A549 (cell line): ENCODE measurements around the gene OGDHL. TPM values are rescaled to one million over a fixed set of nuclear protein-coding genes. Genes with fewer than 3 reads are reported as not detected.

ENCODE experiments used
- ATAC-seq, 2 experiments: fragments of 200-7000 bp in 1 of 2; fragments of >200 bp in 1 of 2; cut with Nextera tagmentation in 1 of 2; cut with Tn5 transposase in 1 of 2; 3 replicates each; pipeline versions ENCODE4 v1.8.0 to v1.9.1; 2018 to 2020; ENCODE audit warnings: mild to moderate bottlenecking in 1 of 2, moderate library complexity in 1 of 2
- CTCF ChIA-PET: fragments of 300-600 bp; sonication (Branson Sonifier 250); formaldehyde crosslinking; extraction: SDS; loops from one replicate; lab custom pipeline; 2021; ENCODE audit warnings: antibody characterized with exemption, inconsistent platforms; lab: Yijun Ruan, JAX
- POLR2A ChIA-PET: fragments of 350-600 bp; formaldehyde crosslinking; extraction: SDS; loops from one replicate; lab custom pipeline; 2021; ENCODE audit warnings: antibody characterized with exemption, inconsistent platforms; lab: Yijun Ruan, JAX
- DNase-seq, 2 experiments: peaks; one replicate each; pipeline versions ENCODE4 v3.0.0 to v3.0.0-alpha.2; 2011 to 2016; ENCODE audit warnings: low read depth in 1 of 2, low spot score in 1 of 2
- FAIRE-seq: peaks from 2 replicates; lab custom pipeline; 2011; peaks lifted over from hg19 to GRCh38; lab: Jason Lieb, UNC
- H3K27ac ChIP-seq, 2 experiments: fragments of >200 bp; sonication (Bioruptor Twin); formaldehyde crosslinking; 3 replicates each; pipeline ENCODE4 v1.5.1; 2016 to 2017
- H3K4me1 ChIP-seq: fragments of >200 bp; sonication (Bioruptor Twin); formaldehyde crosslinking; 3 replicates; pipeline ENCODE4 v1.6.1; 2016
- H3K4me2 ChIP-seq: fragments of >200 bp; sonication (Bioruptor Twin); formaldehyde crosslinking; 3 replicates; pipeline ENCODE4 v1.6.1; 2016
- H3K4me3 ChIP-seq: fragments of >200 bp; sonication (Bioruptor Twin); formaldehyde crosslinking; 3 replicates; pipeline ENCODE4 v1.5.1; 2016
- H3K9me3 ChIP-seq: fragments of >200 bp; sonication (Bioruptor Twin); formaldehyde crosslinking; 3 replicates; pipeline ENCODE4 v1.6.1; 2016
- BHLHE40 ChIP-seq: IDR thresholded peaks from 2 replicates; pipeline ENCODE4 v1.6.1; 2012; ENCODE audit warnings: low read depth, low read length, inconsistent platforms
- CBX2 ChIP-seq: fragments of 200-600 bp; sonication (generic); IDR thresholded peaks from 2 replicates; pipeline ENCODE4 v1.6.1; 2016; ENCODE audit warnings: low read depth, mild to moderate bottlenecking, borderline replicate concordance
- CBX8 ChIP-seq: fragments of 200-600 bp; sonication (generic); IDR thresholded peaks from 2 replicates; pipeline ENCODE4 v1.6.1; 2016
- CHD4 ChIP-seq: fragments of 200-600 bp; sonication (generic); IDR thresholded peaks from 2 replicates; pipeline ENCODE4 v1.6.1; 2016; ENCODE audit warnings: antibody characterized with exemption, mild to moderate bottlenecking, borderline replicate concordance
- EHMT2 ChIP-seq: fragments of 200-600 bp; sonication (generic); IDR thresholded peaks from 2 replicates; pipeline ENCODE4 v1.6.1; 2016; ENCODE audit warnings: antibody characterized with exemption, low read depth, mild to moderate bottlenecking, moderate library complexity
- ELK1 ChIP-seq: fragments of 150-350 bp; IDR thresholded peaks from 2 replicates; pipeline ENCODE4 v1.6.1; 2014; ENCODE audit warnings: low read depth, mild to moderate bottlenecking, low read length
- ESRRA ChIP-seq: fragments of 150-350 bp; IDR thresholded peaks from 2 replicates; pipeline ENCODE4 v1.6.1; 2014; ENCODE audit warnings: mild to moderate bottlenecking, low read length, borderline replicate concordance
- FOXS1 ChIP-seq: fragments of 250-450 bp; sonication (Bioruptor Pico); IDR thresholded peaks from 2 replicates; pipeline ENCODE4 v1.5.0; 2020; ENCODE audit warnings: mild to moderate bottlenecking, moderate library complexity
- GATA3 ChIP-seq: IDR thresholded peaks from 2 replicates; pipeline ENCODE4 v1.6.1; 2012; ENCODE audit warnings: borderline replicate concordance
- HES2 ChIP-seq: fragments of >200 bp; sonication (Bioruptor Twin); formaldehyde crosslinking; IDR thresholded peaks from 2 replicates; pipeline ENCODE4 v1.6.1; 2016
- HEYL ChIP-seq: fragments of 250-450 bp; sonication (Bioruptor Pico); IDR thresholded peaks from 2 replicates; pipeline ENCODE4 v1.8.0; 2021; ENCODE audit warnings: mild to moderate bottlenecking, moderate library complexity
- HMGXB4 ChIP-seq: fragments of 250-450 bp; sonication (Bioruptor Pico); IDR thresholded peaks from 2 replicates; pipeline ENCODE4 v1.5.0; 2021; ENCODE audit warnings: mild to moderate bottlenecking, moderate library complexity, borderline replicate concordance
- JUN ChIP-seq, 2 experiments: fragments of >200 bp; sonication (Bioruptor Twin); formaldehyde crosslinking; IDR thresholded peaks; 2 replicates in 1 of 2; 3 replicates in 1 of 2; pipeline ENCODE4 v1.6.1; 2016 to 2017
- MAZ ChIP-seq: fragments of 150-350 bp; IDR thresholded peaks from 2 replicates; pipeline ENCODE4 v1.6.1; 2014; ENCODE audit warnings: antibody characterized with exemption, low read depth, low read length, borderline replicate concordance
- POLR2AphosphoS2 ChIP-seq: conservative IDR thresholded peaks from 2 replicates; pipeline ENCODE4 v1.6.1; 2012; ENCODE audit warnings: low read length, improper control_type of control experiment, inconsistent platforms
- RCOR1 ChIP-seq: fragments of 150-350 bp; IDR thresholded peaks from 2 replicates; pipeline ENCODE4 v1.6.1; 2014; ENCODE audit warnings: antibody characterized with exemption, low read length, low read depth
- RFX5 ChIP-seq: fragments of 450-650 bp; IDR thresholded peaks from 2 replicates; pipeline ENCODE4 v1.7.1; 2014; ENCODE audit warnings: antibody characterized with exemption, mild to moderate bottlenecking, moderate library complexity
- TP53 ChIP-seq: fragments of 250-450 bp; sonication (Bioruptor Pico); IDR thresholded peaks from 2 replicates; pipeline ENCODE4 v1.5.0; 2021; ENCODE audit warnings: mild to moderate bottlenecking, moderate library complexity
- ZFP36 ChIP-seq: fragments of 450-650 bp; IDR thresholded peaks from 2 replicates; pipeline ENCODE4 v1.6.1; 2014; ENCODE audit warnings: borderline replicate concordance; ENCODE audit not compliant: partially characterized antibody
- ZNF302 ChIP-seq: fragments of 250-450 bp; sonication (Bioruptor Pico); IDR thresholded peaks from 2 replicates; pipeline ENCODE4 v1.9.0; 2021; ENCODE audit warnings: inconsistent platforms, mild to moderate bottlenecking, moderate library complexity
- ZSCAN20 ChIP-seq: fragments of 250-450 bp; sonication (Bioruptor Pico); IDR thresholded peaks from 2 replicates; pipeline ENCODE4 v1.8.0; 2022; ENCODE audit warnings: mild to moderate bottlenecking, moderate library complexity
- WGBS: methylation state at CpG from one replicate; pipeline ENCODE4 v1.1.6; 2017; ENCODE audit errors: missing lambda C conversion rate; 5-methylcytosine and 5-hydroxymethylcytosine counted together
- polyA plus RNA-seq, 4 experiments: library from polyadenylated mRNA; depleted of rRNA in 3 of 4; stranded (reverse); fragments of >200 nt; fragmentation: RNase III in 1 of 4; extraction: RNeasy Plus Mini Kit Qiagen cat#74134 plus additional on column Dnase treatment in 1 of 4; gene quantifications; 2 replicates in 3 of 4; 3 replicates in 1 of 4; pipeline ENCODE4 v1.2.3, GENCODE V29; 2011 to 2017
- TF ChIP-seq, protein P1 (sequence below): fragments of >200 bp; sonication (Bioruptor Twin); formaldehyde crosslinking; IDR thresholded peaks from 3 replicates; pipeline ENCODE4 v1.6.1; 2016
- TF ChIP-seq, protein P2 (sequence below): IDR thresholded peaks from 2 replicates; pipeline ENCODE4 v1.6.1; 2012; ENCODE audit warnings: low read depth, borderline replicate concordance
- TF ChIP-seq, protein P3 (sequence below): IDR thresholded peaks from 2 replicates; pipeline ENCODE4 v1.6.1; 2012

Gene OGDHL
- polyA plus RNA-seq, 2 of the 4 experiments (the other 2 are of a cell fraction) = 0.06 to 0.22 TPM

GRCh38 chr10:49738616-49739360 is 23.3 kb downstream of the OGDHL start:
- 21% methylated on average over 5 of the region's 10 CpGs for WGBS
- ChIA-PET CTCF (no interaction called here), POLR2A (no interaction called here)
- no peak for FAIRE-seq
- no peak overlapping the region for H3K4me2 ChIP-seq
- ATAC-seq = no peak
- no peak overlapping the region for H3K27ac ChIP-seq
- TF ChIP-seq CBX8 (no peak), ELK1 (no peak)
- TF ChIP-seq, protein P1, sequence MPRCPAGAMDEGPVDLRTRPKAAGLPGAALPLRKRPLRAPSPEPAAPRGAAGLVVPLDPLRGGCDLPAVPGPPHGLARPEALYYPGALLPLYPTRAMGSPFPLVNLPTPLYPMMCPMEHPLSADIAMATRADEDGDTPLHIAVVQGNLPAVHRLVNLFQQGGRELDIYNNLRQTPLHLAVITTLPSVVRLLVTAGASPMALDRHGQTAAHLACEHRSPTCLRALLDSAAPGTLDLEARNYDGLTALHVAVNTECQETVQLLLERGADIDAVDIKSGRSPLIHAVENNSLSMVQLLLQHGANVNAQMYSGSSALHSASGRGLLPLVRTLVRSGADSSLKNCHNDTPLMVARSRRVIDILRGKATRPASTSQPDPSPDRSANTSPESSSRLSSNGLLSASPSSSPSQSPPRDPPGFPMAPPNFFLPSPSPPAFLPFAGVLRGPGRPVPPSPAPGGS = no peak
- no peaks in the 10 kb centered on the region for H3K9me3 ChIP-seq
- no peak overlapping the region for H3K4me3 ChIP-seq
- DNase-seq = no peak
- no peaks in the 10 kb centered on the region for H3K4me1 ChIP-seq

- CTCF ChIA-PET = no interaction called here
- no peaks in the 10 kb centered on the region for H3K9me3 ChIP-seq
- no peak overlapping the region for H3K27ac ChIP-seq
- POLR2A ChIA-PET = no interaction called here
- 56% methylated on average over 15 of the region's 19 CpGs for WGBS
- no peaks in the 10 kb centered on the region for H3K4me1 ChIP-seq
- no peak overlapping the region for H3K4me2 ChIP-seq
- ATAC-seq (no peak), FAIRE-seq (no peak), DNase-seq (no peak)
- TF ChIP-seq RFX5 = no peak
- TF ChIP-seq EHMT2 = no peak
- TF ChIP-seq HMGXB4 = no peak
- no peak for TF ChIP-seq POLR2AphosphoS2
- TF ChIP-seq RCOR1 = no peak
- no peak for TF ChIP-seq ZSCAN20 (CRISPR knock-in tag)
- TF ChIP-seq ZNF302 (CRISPR knock-in tag) = no peak
- no peak for TF ChIP-seq JUN (IDR thresholded peaks at IDR 0.05)
- TF ChIP-seq, protein P2, sequence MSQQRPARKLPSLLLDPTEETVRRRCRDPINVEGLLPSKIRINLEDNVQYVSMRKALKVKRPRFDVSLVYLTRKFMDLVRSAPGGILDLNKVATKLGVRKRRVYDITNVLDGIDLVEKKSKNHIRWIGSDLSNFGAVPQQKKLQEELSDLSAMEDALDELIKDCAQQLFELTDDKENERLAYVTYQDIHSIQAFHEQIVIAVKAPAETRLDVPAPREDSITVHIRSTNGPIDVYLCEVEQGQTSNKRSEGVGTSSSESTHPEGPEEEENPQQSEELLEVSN = no peak
- H3K4me3 ChIP-seq = no peak overlapping the region
These were observed 24.5 kb downstream of the OGDHL start for GRCh38 chr10:49737474-49738201.

DNA sequence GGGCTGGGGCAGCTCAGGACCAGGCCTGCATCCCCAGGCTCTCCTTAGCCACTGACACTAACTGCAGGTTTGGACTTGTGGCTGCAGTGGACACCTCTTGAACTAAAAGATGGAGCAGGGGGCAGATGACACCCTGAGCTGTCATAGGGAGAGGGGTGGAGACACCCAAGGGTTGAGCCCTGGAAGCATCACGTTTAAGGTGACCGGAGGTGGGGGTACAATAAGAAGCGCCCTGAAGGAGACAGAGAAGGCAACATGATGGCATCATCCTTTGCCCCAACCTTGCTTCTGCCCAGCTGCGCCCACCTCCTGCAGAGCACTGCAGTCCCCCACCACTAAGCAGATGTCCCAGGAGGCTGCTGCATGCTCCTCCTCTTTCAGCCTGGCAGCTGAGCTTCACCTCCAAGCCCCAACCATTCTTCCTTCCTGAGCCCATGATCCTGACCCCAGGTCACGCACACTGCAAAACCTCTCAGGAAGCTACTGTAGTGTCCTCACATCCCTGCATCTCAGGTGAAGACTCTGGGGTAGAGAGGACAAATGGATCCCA is 25.5 kb downstream of the OGDHL start:
- no peak for DNase-seq
- H3K4me3 ChIP-seq = no peak overlapping the region
- ATAC-seq = no peak
- 44% methylated on average over 5 of the region's 5 CpGs for WGBS
- ChIA-PET POLR2A (no interaction called here), CTCF (interaction anchor here (1.8 kb wide), 1 partner anchor 8 kb away, joined by 4 read pairs; no protein-coding TSS in a partner anchor)
- FAIRE-seq = no peak
- no peaks in the 10 kb centered on the region for H3K4me1 ChIP-seq
- H3K27ac ChIP-seq = no peak overlapping the region
- H3K4me2 ChIP-seq = no peak overlapping the region
- H3K9me3 ChIP-seq = no peaks in the 10 kb centered on the region
- TF ChIP-seq FOXS1 (CRISPR knock-in tag) (no peak), ZFP36 (no peak), TP53 (CRISPR knock-in tag) (no peak), BHLHE40 (no peak), RFX5 (no peak), GATA3 (no peak), HEYL (CRISPR knock-in tag) (no peak), ESRRA (no peak), CBX2 (no peak), CHD4 (no peak), MAZ (no peak), HES2 (no peak)
- TF ChIP-seq, protein P3, sequence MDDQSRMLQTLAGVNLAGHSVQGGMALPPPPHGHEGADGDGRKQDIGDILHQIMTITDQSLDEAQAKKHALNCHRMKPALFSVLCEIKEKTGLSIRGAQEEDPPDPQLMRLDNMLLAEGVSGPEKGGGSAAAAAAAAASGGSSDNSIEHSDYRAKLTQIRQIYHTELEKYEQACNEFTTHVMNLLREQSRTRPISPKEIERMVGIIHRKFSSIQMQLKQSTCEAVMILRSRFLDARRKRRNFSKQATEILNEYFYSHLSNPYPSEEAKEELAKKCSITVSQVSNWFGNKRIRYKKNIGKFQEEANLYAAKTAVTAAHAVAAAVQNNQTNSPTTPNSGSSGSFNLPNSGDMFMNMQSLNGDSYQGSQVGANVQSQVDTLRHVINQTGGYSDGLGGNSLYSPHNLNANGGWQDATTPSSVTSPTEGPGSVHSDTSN = no peak
